Activated CD4-positive, alpha-beta memory T cell treated with anti-CD3 and anti-CD28 coated beads for 36 hours (primary cell): ENCODE measurements around the gene FIP1L1. TPM values are rescaled to one million over a fixed set of nuclear protein-coding genes. Genes with fewer than 3 reads are reported as not detected.
"Not testable (repeated sequence)": the region's sequence is repeated elsewhere in the genome, so short reads cannot be mapped to it uniquely, and the experiment has no call there.

Source experiments
- CTCF ChIA-PET: fragments of 350-600 bp; sonication (Branson Sonifier 250); formaldehyde crosslinking; loops from one replicate; lab custom pipeline; 2021; ENCODE audit warnings: antibody characterized with exemption, inconsistent platforms; lab: Charles Lee
- POLR2A ChIA-PET: fragments of 350-600 bp; sonication (Branson Sonifier 250); formaldehyde crosslinking; loops from one replicate; lab custom pipeline; 2021; ENCODE audit warnings: antibody characterized with exemption; lab: Charles Lee
- DNase-seq: peaks from one replicate; pipeline ENCODE4 v3.0.0-alpha.2; 2020
- H3K27ac Mint-ChIP-seq: one replicate; pipeline ENCODE4 v1.8.0; 2021; ENCODE audit warnings: mixed read lengths
- H3K27me3 Mint-ChIP-seq: one replicate; pipeline ENCODE4 v1.8.0; 2021; ENCODE audit warnings: mixed read lengths
- H3K36me3 Mint-ChIP-seq: one replicate; pipeline ENCODE4 v1.8.0; 2021; ENCODE audit warnings: mixed read lengths
- H3K4me1 Mint-ChIP-seq: one replicate; pipeline ENCODE4 v1.8.0; 2021; ENCODE audit warnings: low read depth, mixed read lengths
- H3K4me3 Mint-ChIP-seq: one replicate; pipeline ENCODE4 v1.8.0; 2021; ENCODE audit warnings: mild to moderate bottlenecking, mixed read lengths
- H3K9me3 Mint-ChIP-seq: one replicate; pipeline ENCODE4 v1.8.0; 2021; ENCODE audit warnings: mixed read lengths
- intact Hi-C: fragments of 100-400 bp; cut with micrococcal nuclease; formaldehyde crosslinking; loops from one replicate; pipeline ENCODE4 v1.15.1; 2023
- total RNA-seq, 2 experiments: library from RNA; stranded (reverse); gene quantifications; one replicate each; pipeline ENCODE4 v1.2.3, GENCODE V29; 2021

Gene FIP1L1
- total RNA-seq, 2 experiments from 2014 or later, result 65.0 to 72.7 TPM

- POLR2A ChIA-PET, result no interaction called here
- peaks cover 20% of the 10 kb centered on the region for H3K36me3 Mint-ChIP-seq
- intact Hi-C loops, result no loop called here
- no peaks in the 10 kb centered on the region for H3K9me3 Mint-ChIP-seq
- H3K27me3 Mint-ChIP-seq, result peaks cover 3% of the 10 kb centered on the region
- peaks cover 32% of the 10 kb centered on the region for H3K4me1 Mint-ChIP-seq
- DNase-seq, result no peak
- H3K4me3 Mint-ChIP-seq, result no peak overlapping the region
- CTCF ChIA-PET, result interaction anchor here (0.6 to 1.4 kb wide), 3 partner anchors 13 to 853 kb away, joined by 3 to 5 read pairs (median 3); no protein-coding TSS in a partner anchor
- no peak overlapping the region for H3K27ac Mint-ChIP-seq
Observed at GRCh38 chr4:53380221-53380620, 2.8 kb downstream of the FIP1L1 start.

- CTCF ChIA-PET, DNase-seq, H3K27ac Mint-ChIP-seq, H3K27me3 Mint-ChIP-seq, H3K9me3 Mint-ChIP-seq, POLR2A ChIA-PET, H3K4me3 Mint-ChIP-seq, intact Hi-C loops: not testable (repeated sequence)
- Mint-ChIP-seq H3K36me3 (peaks cover 43% of the 10 kb centered on the region), H3K4me1 (peaks cover 56% of the 10 kb centered on the region)
Observed at GRCh38 chr4:53409479-53409878, 32.0 kb downstream of the FIP1L1 start.

- Mint-ChIP-seq H3K27me3 (no peaks in the 10 kb centered on the region), H3K27ac (no peak overlapping the region), H3K9me3 (no peaks in the 10 kb centered on the region), H3K4me3 (no peak overlapping the region), H3K36me3 (peaks cover 12% of the 10 kb centered on the region), H3K4me1 (peaks cover 15% of the 10 kb centered on the region)
- POLR2A ChIA-PET, result no interaction called here
- intact Hi-C loops, result no loop called here
- CTCF ChIA-PET, result no interaction called here
- DNase-seq, result no peak
Observed at GRCh38 chr4:53419208-53419607, 41.8 kb downstream of the FIP1L1 start.

- POLR2A ChIA-PET, result no interaction called here
- Mint-ChIP-seq H3K27me3 (no peaks in the 10 kb centered on the region), H3K27ac (no peak overlapping the region), H3K36me3 (peaks cover 7% of the 10 kb centered on the region), H3K4me1 (peaks cover 7% of the 10 kb centered on the region), H3K9me3 (no peaks in the 10 kb centered on the region), H3K4me3 (no peak overlapping the region)
- intact Hi-C loops, result no loop called here
- DNase-seq, result no peak
- CTCF ChIA-PET, result no interaction called here
Observed at GRCh38 chr4:53421791-53422190, 44.4 kb downstream of the FIP1L1 start.

- Mint-ChIP-seq H3K4me1 (peaks cover 7% of the 10 kb centered on the region), H3K27me3 (no peaks in the 10 kb centered on the region), H3K4me3 (no peak overlapping the region), H3K36me3 (peaks cover 9% of the 10 kb centered on the region), H3K9me3 (no peaks in the 10 kb centered on the region), H3K27ac (no peak overlapping the region)
- intact Hi-C loops, result no loop called here
- ChIA-PET CTCF (no interaction called here), POLR2A (no interaction called here)
- DNase-seq, result no peak
Observed at GRCh38 chr4:53422367-53422766, 44.9 kb downstream of the FIP1L1 start.

- intact Hi-C loops, result no loop called here
- H3K27me3 Mint-ChIP-seq, result no peaks in the 10 kb centered on the region
- DNase-seq, result no peak
- peaks cover 3% of the 10 kb centered on the region for H3K4me1 Mint-ChIP-seq
- POLR2A ChIA-PET, result no interaction called here
- CTCF ChIA-PET, result no interaction called here
- no peak overlapping the region for H3K27ac Mint-ChIP-seq
- no peaks in the 10 kb centered on the region for H3K9me3 Mint-ChIP-seq
- H3K36me3 Mint-ChIP-seq, result peaks cover 16% of the 10 kb centered on the region
- no peak overlapping the region for H3K4me3 Mint-ChIP-seq
Observed at GRCh38 chr4:53424280-53424679, 46.8 kb downstream of the FIP1L1 start.

- Mint-ChIP-seq H3K4me1 (peaks cover 18% of the 10 kb centered on the region), H3K27ac (no peak overlapping the region), H3K4me3 (no peak overlapping the region), H3K27me3 (no peaks in the 10 kb centered on the region), H3K9me3 (no peaks in the 10 kb centered on the region), H3K36me3 (peaks cover 29% of the 10 kb centered on the region)
- intact Hi-C loops, result no loop called here
- ChIA-PET CTCF (no interaction called here), POLR2A (no interaction called here)
- no peak for DNase-seq
Observed at GRCh38 chr4:53427366-53427765, 49.9 kb downstream of the FIP1L1 start.

- DNase-seq, result no peak
- intact Hi-C loops, result loop anchor here (5.0 to 10.0 kb wide), 2 partner anchors 54 to 634 kb away; partner anchors contain the start of genes CHIC2 and FIP1L1
- no peaks in the 10 kb centered on the region for H3K27me3 Mint-ChIP-seq
- H3K27ac Mint-ChIP-seq, result no peak overlapping the region
- H3K4me3 Mint-ChIP-seq, result no peak overlapping the region
- no peaks in the 10 kb centered on the region for H3K9me3 Mint-ChIP-seq
- H3K4me1 Mint-ChIP-seq, result peaks cover 23% of the 10 kb centered on the region
- ChIA-PET POLR2A (no interaction called here), CTCF (no interaction called here)
- H3K36me3 Mint-ChIP-seq, result peaks cover 44% of the 10 kb centered on the region
Observed at GRCh38 chr4:53431052-53431451, 53.6 kb downstream of the FIP1L1 start.

- no peak for DNase-seq
- H3K27me3 Mint-ChIP-seq, result no peaks in the 10 kb centered on the region
Observed at GRCh38 chr4:53432528-53433424, 55.3 kb downstream of the FIP1L1 start.

GRCh38 chr4:53436251-53436650, 58.8 kb downstream of the FIP1L1 start:
- no peak overlapping the region for H3K27ac Mint-ChIP-seq
- H3K4me3 Mint-ChIP-seq, result no peak overlapping the region
- H3K27me3 Mint-ChIP-seq, result no peaks in the 10 kb centered on the region
- ChIA-PET POLR2A (no interaction called here), CTCF (no interaction called here)
- H3K9me3 Mint-ChIP-seq, result no peaks in the 10 kb centered on the region
- H3K4me1 Mint-ChIP-seq, result peaks cover 17% of the 10 kb centered on the region
- intact Hi-C loops, result loop anchor here (10.0 kb wide), 1 partner anchor 629 kb away; the partner anchor contains the start of gene CHIC2
- no peak for DNase-seq
- peaks cover 29% of the 10 kb centered on the region for H3K36me3 Mint-ChIP-seq

More at GRCh38 chr4:53432528-53433424, 55.3 kb downstream of the FIP1L1 start:
- ChIA-PET POLR2A (no interaction called here), CTCF (interaction anchor here (0.9 kb wide), 1 partner anchor 801 kb away, joined by 3 read pairs; no protein-coding TSS in a partner anchor)
- H3K4me1 Mint-ChIP-seq, result peaks cover 23% of the 10 kb centered on the region
- H3K9me3 Mint-ChIP-seq, result no peaks in the 10 kb centered on the region
- no peak overlapping the region for H3K4me3 Mint-ChIP-seq
- intact Hi-C loops, result loop anchor here (1.0 to 10.0 kb wide), 3 partner anchors 55 to 632 kb away; partner anchors contain the start of genes CHIC2 and FIP1L1
- peaks cover 43% of the 10 kb centered on the region for H3K36me3 Mint-ChIP-seq
- H3K27ac Mint-ChIP-seq, result no peak overlapping the region

- peaks cover 31% of the 10 kb centered on the region for H3K36me3 Mint-ChIP-seq
- H3K4me1 Mint-ChIP-seq, result peaks cover 4% of the 10 kb centered on the region
- H3K9me3 Mint-ChIP-seq, result no peaks in the 10 kb centered on the region
- intact Hi-C loops, result no loop called here
- no peak overlapping the region for H3K27ac Mint-ChIP-seq
- no peak for DNase-seq
- H3K27me3 Mint-ChIP-seq, result no peaks in the 10 kb centered on the region
- ChIA-PET CTCF (no interaction called here), POLR2A (no interaction called here)
- no peak overlapping the region for H3K4me3 Mint-ChIP-seq
Observed at GRCh38 chr4:53441564-53441963, 64.1 kb downstream of the FIP1L1 start.

- Mint-ChIP-seq H3K36me3 (peaks cover 28% of the 10 kb centered on the region), H3K4me3 (no peak overlapping the region), H3K27me3 (no peaks in the 10 kb centered on the region), H3K4me1 (peaks cover 7% of the 10 kb centered on the region), H3K9me3 (no peaks in the 10 kb centered on the region), H3K27ac (no peak overlapping the region)
- POLR2A ChIA-PET, result no interaction called here
- DNase-seq, result no peak
- intact Hi-C loops, result no loop called here
- CTCF ChIA-PET, result no interaction called here
Observed at GRCh38 chr4:53444954-53445353, 67.5 kb downstream of the FIP1L1 start.
